Measurements from ENCODE around the gene UST.

GRCh38 chr6:148854992-148855391 is 108.2 kb downstream of the UST start:
- TF ChIP-seq YY1 (IDR thresholded peaks at IDR 0.05; ENCODE audit: insufficient read depth, insufficient read length) (no peak), ZNF274 (IDR thresholded peaks at IDR 0.05; ENCODE audit: low read depth, low read length) (no peak), SUZ12 (IDR thresholded peaks at IDR 0.05; ENCODE audit: extremely low read depth, insufficient read depth, insufficient read length) (no peak)

Data from NT2/D1 (cell line).